ENCODE data around the gene EBPL.

The EBPL gene

DNA sequence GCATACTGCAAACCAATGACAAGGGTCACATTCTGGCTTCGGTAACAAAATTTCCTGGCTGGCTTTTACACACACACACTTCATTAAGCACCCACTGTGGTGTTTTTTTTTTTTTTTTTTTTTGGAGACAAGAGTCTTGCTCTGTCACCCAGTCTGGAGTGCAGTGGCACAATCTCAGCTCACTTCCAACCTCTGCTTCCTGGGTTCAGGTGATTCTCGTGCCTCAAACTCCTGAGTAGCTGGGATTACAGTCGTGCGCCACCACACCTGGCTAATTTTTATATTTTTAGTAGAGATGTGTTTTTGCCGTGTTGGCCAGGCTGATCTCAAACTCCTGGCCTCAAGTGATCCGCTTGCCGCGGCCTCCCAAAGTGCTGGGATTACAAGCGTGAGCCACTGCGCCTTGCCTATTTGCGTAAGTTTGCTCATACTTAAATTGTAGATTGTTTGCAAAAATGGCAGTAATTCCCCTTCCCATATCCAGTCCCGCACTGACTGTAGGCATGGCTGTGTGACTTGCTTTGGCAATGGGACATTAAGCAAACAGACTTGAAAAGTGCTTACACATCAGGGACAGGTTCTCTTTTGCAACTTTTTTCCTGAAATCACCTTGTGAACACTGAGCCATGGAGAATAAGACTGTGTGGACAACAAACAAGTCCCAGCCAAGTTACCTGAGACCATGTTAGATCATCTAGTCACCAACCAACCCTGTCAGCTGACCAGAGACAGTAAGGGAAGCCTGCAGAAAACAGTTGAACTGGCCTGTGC lies 42.1 kb upstream of the EBPL start:
- no peak for TF ChIP-seq PATZ1 (CRISPR knock-in tag; IDR thresholded peaks at IDR 0.05; ENCODE audit: borderline replicate concordance)
- TF ChIP-seq GLIS3 (CRISPR knock-in tag; IDR thresholded peaks at IDR 0.05) = no peak
- no peak for TF ChIP-seq SNAI2 (CRISPR knock-in tag; IDR thresholded peaks at IDR 0.05)
- no peak for TF ChIP-seq POU6F1 (CRISPR knock-in tag; IDR thresholded peaks at IDR 0.05; ENCODE audit: borderline replicate concordance, low read depth)
- TF ChIP-seq TOX (CRISPR knock-in tag; IDR thresholded peaks at IDR 0.05; ENCODE audit: borderline replicate concordance) = no peak
- TF ChIP-seq ZNF8 (CRISPR knock-in tag; IDR thresholded peaks at IDR 0.05) = no peak
- TF ChIP-seq BACH2 (CRISPR knock-in tag; IDR thresholded peaks at IDR 0.05; ENCODE audit: borderline replicate concordance) = no peak

DNA sequence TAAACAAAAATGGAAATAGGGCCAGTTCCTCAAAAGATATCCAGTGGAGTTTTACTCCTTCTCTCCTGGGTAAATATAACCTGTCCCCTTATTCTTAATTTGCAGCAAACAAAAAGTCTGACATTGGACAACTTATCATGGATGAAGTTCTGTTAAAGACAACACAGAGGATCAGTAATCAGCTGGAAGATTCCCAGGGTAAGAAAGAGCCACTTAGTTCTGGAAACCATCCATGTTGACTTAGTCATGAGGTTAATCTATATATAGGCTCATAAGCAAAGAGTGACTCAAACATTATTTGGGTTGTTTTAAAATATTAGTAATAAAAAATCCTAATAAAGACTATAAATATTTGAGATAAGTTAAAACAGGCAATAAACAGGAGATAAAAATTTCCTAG lies 40.5 kb upstream of the EBPL start:
- ATAC-seq = peak; percentile 86
- TF ChIP-seq ISL1 (CRISPR knock-in tag; IDR thresholded peaks at IDR 0.05) (0 out of 2 replicates have a peak, but pooled peaks have one; percentile 44), ZC3H10 (CRISPR knock-in tag; IDR thresholded peaks at IDR 0.05) (peak; percentile 51; the same call in 1 of the 2 replicates), ZFP30 (CRISPR knock-in tag; IDR thresholded peaks at IDR 0.05) (no peak)

More for the DNA sequence above, 42.1 kb upstream of the EBPL start:
- 0 out of 3 replicates have a peak, but pooled peaks have one; percentile 16 for ATAC-seq

DNA sequence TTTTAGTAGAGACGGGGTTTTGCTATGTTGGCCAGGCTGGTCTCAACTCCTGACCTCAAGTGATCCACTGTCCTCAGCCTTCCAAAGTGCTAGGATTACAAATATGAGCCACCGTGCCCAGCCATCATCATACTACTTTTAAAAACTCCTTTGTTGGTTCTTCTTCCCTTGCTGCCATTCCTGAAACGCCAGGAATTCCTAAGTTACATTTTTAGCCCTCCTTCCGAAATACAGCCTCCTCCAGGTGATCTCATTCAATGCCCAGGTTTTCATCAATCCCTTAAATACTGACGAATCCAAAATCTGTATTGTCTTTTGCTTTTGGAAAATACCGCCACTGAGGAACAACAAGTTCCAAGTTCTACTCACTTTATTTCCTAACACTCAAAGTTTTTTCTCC lies 25.3 kb upstream of the EBPL start:
- no peak for ATAC-seq
- TF ChIP-seq ESRRG (CRISPR knock-in tag; IDR thresholded peaks at IDR 0.05) (no peak), PATZ1 (CRISPR knock-in tag; IDR thresholded peaks at IDR 0.05; ENCODE audit: borderline replicate concordance) (no peak), ISL1 (CRISPR knock-in tag; IDR thresholded peaks at IDR 0.05) (no peak), ZC3H10 (CRISPR knock-in tag; IDR thresholded peaks at IDR 0.05) (no peak), PPARA (CRISPR knock-in tag; IDR thresholded peaks at IDR 0.05; ENCODE audit: borderline replicate concordance) (no peak), ZFP3 (CRISPR knock-in tag; IDR thresholded peaks at IDR 0.05) (no peak), CSDC2 (CRISPR knock-in tag; IDR thresholded peaks at IDR 0.05) (no peak), TOX (CRISPR knock-in tag; IDR thresholded peaks at IDR 0.05; ENCODE audit: borderline replicate concordance) (no peak), TCF4 (CRISPR knock-in tag; IDR thresholded peaks at IDR 0.05; ENCODE audit: borderline replicate concordance) (no peak), ZNF565 (CRISPR knock-in tag; conservative IDR thresholded peaks at IDR 0.05; ENCODE audit: low read depth) (no peak), GLIS3 (CRISPR knock-in tag; IDR thresholded peaks at IDR 0.05) (no peak), BACH2 (CRISPR knock-in tag; IDR thresholded peaks at IDR 0.05; ENCODE audit: borderline replicate concordance) (no peak), OSR1 (CRISPR knock-in tag; IDR thresholded peaks at IDR 0.05) (no peak), RARB (CRISPR knock-in tag; IDR thresholded peaks at IDR 0.05) (no peak), ZNF8 (CRISPR knock-in tag; IDR thresholded peaks at IDR 0.05) (no peak), ZFP30 (CRISPR knock-in tag; IDR thresholded peaks at IDR 0.05) (no peak), POU6F1 (CRISPR knock-in tag; IDR thresholded peaks at IDR 0.05; ENCODE audit: borderline replicate concordance, low read depth) (no peak)
- TF ChIP-seq, protein P1, sequence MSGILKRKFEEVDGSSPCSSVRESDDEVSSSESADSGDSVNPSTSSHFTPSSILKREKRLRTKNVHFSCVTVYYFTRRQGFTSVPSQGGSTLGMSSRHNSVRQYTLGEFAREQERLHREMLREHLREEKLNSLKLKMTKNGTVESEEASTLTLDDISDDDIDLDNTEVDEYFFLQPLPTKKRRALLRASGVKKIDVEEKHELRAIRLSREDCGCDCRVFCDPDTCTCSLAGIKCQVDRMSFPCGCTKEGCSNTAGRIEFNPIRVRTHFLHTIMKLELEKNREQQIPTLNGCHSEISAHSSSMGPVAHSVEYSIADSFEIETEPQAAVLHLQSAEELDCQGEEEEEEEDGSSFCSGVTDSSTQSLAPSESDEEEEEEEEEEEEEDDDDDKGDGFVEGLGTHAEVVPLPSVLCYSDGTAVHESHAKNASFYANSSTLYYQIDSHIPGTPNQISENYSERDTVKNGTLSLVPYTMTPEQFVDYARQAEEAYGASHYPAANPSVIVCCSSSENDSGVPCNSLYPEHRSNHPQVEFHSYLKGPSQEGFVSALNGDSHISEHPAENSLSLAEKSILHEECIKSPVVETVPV (CRISPR knock-in tag; IDR thresholded peaks at IDR 0.05) = no peak
- TF ChIP-seq, protein P2, sequence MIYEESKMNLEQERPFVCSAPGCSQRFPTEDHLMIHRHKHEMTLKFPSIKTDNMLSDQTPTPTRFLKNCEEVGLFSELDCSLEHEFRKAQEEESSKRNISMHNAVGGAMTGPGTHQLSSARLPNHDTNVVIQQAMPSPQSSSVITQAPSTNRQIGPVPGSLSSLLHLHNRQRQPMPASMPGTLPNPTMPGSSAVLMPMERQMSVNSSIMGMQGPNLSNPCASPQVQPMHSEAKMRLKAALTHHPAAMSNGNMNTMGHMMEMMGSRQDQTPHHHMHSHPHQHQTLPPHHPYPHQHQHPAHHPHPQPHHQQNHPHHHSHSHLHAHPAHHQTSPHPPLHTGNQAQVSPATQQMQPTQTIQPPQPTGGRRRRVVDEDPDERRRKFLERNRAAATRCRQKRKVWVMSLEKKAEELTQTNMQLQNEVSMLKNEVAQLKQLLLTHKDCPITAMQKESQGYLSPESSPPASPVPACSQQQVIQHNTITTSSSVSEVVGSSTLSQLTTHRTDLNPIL (CRISPR knock-in tag; IDR thresholded peaks at IDR 0.05; ENCODE audit: low read depth) = no peak
- TF ChIP-seq, protein P3, sequence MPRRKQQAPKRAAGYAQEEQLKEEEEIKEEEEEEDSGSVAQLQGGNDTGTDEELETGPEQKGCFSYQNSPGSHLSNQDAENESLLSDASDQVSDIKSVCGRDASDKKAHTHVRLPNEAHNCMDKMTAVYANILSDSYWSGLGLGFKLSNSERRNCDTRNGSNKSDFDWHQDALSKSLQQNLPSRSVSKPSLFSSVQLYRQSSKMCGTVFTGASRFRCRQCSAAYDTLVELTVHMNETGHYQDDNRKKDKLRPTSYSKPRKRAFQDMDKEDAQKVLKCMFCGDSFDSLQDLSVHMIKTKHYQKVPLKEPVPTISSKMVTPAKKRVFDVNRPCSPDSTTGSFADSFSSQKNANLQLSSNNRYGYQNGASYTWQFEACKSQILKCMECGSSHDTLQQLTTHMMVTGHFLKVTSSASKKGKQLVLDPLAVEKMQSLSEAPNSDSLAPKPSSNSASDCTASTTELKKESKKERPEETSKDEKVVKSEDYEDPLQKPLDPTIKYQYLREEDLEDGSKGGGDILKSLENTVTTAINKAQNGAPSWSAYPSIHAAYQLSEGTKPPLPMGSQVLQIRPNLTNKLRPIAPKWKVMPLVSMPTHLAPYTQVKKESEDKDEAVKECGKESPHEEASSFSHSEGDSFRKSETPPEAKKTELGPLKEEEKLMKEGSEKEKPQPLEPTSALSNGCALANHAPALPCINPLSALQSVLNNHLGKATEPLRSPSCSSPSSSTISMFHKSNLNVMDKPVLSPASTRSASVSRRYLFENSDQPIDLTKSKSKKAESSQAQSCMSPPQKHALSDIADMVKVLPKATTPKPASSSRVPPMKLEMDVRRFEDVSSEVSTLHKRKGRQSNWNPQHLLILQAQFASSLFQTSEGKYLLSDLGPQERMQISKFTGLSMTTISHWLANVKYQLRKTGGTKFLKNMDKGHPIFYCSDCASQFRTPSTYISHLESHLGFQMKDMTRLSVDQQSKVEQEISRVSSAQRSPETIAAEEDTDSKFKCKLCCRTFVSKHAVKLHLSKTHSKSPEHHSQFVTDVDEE (CRISPR knock-in tag; IDR thresholded peaks at IDR 0.05) = no peak

Data from SK-N-SH treated with all-trans-retinoic acid at 6 μM for 48 hours (cell line).